ENCODE measurements around the gene PRKAG2. TPM values are rescaled to one million over a fixed set of nuclear protein-coding genes. Genes with fewer than 3 reads are reported as not detected.

The PRKAG2 gene
- total and polyA plus RNA-seq, 2 of the 13 experiments (the other 11 are each of a cell fraction or from before 2014, with no cell fraction given), result 0.90 to 1.3 TPM

DNA sequence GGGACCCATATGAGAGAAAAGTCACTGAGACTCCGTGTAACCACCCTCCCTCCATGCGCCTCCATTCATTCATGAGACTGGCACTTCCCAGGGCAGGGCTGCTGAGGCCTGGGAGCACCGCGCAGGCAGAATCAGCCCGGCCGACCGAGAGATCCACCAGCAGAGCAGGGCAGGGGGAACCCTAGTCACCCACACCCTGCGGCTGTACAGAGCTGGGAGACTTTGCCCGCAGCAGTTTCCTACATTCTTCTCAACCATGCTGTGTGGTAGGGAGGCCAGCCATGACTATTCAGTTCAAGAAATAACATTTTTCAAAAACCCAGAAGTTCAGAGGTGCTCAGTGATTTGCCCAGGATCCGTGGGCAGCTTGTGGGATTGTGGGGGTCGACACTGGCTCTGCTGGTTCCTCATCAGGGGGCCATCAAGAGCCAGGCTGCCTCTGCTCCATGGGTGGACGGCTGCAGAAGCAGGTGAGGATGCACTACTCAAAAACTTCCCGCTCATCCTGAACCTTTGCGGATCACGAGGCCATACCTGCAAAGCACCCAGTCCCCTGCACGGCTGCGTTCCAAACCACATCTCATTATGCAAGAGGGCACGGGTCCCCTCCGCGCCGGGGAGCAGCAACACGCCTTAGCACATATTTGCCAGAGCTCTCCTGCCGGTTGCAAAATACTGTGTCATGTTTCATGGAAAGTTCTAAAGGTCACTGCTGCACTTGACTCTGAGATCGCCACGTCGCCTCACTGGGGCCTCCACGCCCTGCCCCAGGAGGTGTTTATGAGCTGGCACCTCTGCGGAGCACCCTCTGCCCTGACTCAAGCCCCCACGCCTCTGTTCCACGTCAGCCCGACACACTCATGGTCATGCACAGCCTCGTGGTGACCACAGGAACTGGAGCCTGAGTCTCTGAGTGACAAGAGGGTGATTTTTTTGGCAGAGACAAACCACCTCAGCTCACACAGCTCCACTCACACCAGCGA lies 132.0 kb downstream of the PRKAG2 start (continued):
- TF ChIP-seq DNMT3B (CRISPR knock-in tag; conservative IDR thresholded peaks at IDR 0.05), result no peak
- no peak for TF ChIP-seq CAMTA2 (CRISPR knock-in tag; IDR thresholded peaks at IDR 0.05; ENCODE audit: borderline replicate concordance)
- no peak for TF ChIP-seq KLF13 (CRISPR knock-in tag; IDR thresholded peaks at IDR 0.05)
- TF ChIP-seq ZMYM3 (CRISPR knock-in tag; IDR thresholded peaks at IDR 0.05), result peak; percentile 85; the same call in 1 of the 2 replicates
- TF ChIP-seq, protein P1, sequence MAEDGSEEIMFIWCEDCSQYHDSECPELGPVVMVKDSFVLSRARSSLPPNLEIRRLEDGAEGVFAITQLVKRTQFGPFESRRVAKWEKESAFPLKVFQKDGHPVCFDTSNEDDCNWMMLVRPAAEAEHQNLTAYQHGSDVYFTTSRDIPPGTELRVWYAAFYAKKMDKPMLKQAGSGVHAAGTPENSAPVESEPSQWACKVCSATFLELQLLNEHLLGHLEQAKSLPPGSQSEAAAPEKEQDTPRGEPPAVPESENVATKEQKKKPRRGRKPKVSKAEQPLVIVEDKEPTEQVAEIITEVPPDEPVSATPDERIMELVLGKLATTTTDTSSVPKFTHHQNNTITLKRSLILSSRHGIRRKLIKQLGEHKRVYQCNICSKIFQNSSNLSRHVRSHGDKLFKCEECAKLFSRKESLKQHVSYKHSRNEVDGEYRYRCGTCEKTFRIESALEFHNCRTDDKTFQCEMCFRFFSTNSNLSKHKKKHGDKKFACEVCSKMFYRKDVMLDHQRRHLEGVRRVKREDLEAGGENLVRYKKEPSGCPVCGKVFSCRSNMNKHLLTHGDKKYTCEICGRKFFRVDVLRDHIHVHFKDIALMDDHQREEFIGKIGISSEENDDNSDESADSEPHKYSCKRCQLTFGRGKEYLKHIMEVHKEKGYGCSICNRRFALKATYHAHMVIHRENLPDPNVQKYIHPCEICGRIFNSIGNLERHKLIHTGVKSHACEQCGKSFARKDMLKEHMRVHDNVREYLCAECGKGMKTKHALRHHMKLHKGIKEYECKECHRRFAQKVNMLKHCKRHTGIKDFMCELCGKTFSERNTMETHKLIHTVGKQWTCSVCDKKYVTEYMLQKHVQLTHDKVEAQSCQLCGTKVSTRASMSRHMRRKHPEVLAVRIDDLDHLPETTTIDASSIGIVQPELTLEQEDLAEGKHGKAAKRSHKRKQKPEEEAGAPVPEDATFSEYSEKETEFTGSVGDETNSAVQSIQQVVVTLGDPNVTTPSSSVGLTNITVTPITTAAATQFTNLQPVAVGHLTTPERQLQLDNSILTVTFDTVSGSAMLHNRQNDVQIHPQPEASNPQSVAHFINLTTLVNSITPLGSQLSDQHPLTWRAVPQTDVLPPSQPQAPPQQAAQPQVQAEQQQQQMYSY (CRISPR knock-in tag; IDR thresholded peaks at IDR 0.05), result no peak
- TF ChIP-seq MTF2 (CRISPR knock-in tag; IDR thresholded peaks at IDR 0.05; ENCODE audit: borderline replicate concordance), result no peak
- TF ChIP-seq ZNF546 (CRISPR knock-in tag; conservative IDR thresholded peaks at IDR 0.05), result no peak; the same call in 1 of the 2 replicates
- peak; percentile 93 to 94 for TF ChIP-seq NR2F1 (CRISPR knock-in tag; IDR thresholded peaks at IDR 0.05)
- 0 out of 2 replicates have a peak, but pooled peaks have one; percentile 63 for TF ChIP-seq KAT7 (CRISPR knock-in tag; IDR thresholded peaks at IDR 0.05; ENCODE audit: borderline replicate concordance)
- TF ChIP-seq ZNF354B (CRISPR knock-in tag; IDR thresholded peaks at IDR 0.05), result no peak
- TF ChIP-seq ZBTB7B (CRISPR knock-in tag; IDR thresholded peaks at IDR 0.05), result peak; percentile 93
- TF ChIP-seq, protein P2, sequence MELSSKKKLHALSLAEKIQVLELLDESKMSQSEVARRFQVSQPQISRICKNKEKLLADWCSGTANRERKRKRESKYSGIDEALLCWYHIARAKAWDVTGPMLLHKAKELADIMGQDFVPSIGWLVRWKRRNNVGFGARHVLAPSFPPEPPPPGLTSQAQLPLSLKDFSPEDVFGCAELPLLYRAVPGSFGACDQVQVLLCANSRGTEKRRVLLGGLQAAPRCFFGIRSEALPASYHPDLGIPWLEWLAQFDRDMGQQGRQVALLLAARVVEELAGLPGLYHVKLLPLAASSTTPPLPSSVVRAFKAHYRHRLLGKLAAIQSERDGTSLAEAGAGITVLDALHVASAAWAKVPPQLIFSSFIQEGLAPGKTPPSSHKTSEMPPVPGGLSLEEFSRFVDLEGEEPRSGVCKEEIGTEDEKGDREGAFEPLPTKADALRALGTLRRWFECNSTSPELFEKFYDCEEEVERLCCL (CRISPR knock-in tag; IDR thresholded peaks at IDR 0.05; ENCODE audit: borderline replicate concordance), result no peak
- TF ChIP-seq ATF1 (CRISPR knock-in tag; IDR thresholded peaks at IDR 0.05), result peak; percentile 67; the same call in 1 of the 2 replicates
- no peak for TF ChIP-seq SATB2 (CRISPR knock-in tag; IDR thresholded peaks at IDR 0.05)
- no peak for TF ChIP-seq GMEB2 (CRISPR knock-in tag; IDR thresholded peaks at IDR 0.05; ENCODE audit: low read depth)
- no peak for TF ChIP-seq SIN3A (IDR thresholded peaks at IDR 0.05; ENCODE audit: borderline replicate concordance, low read depth, low read length)
- no peak for TF ChIP-seq ZNF207 (IDR thresholded peaks at IDR 0.05; ENCODE audit: borderline replicate concordance)
- TF ChIP-seq, protein P3, sequence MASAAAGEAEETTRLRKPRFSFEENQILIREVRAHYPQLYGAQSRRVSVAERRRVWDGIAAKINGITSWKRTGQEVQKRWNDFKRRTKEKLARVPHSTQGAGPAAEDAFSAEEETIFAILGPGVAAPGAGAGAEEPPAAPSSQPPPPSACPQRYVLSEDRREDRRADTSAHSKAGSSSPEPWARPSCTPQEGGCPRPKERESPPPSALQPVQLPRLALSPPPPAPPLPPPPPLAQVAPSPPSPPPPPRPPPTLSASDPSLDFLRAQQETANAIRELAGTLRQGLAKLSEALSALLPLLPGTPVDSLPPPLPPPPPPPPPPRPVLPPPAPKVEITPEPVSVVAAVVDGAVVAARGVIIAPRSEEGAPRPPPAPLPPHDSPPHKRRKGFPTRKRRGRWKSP (CRISPR knock-in tag; IDR thresholded peaks at IDR 0.05), result peak; percentile 84; the same call in 1 of the 2 replicates
- TF ChIP-seq ZNF253 (CRISPR knock-in tag; IDR thresholded peaks at IDR 0.05; ENCODE audit: borderline replicate concordance), result peak; percentile 76; the same call in 1 of the 2 replicates
- no peak for TF ChIP-seq EED (CRISPR knock-in tag; IDR thresholded peaks at IDR 0.05)
